ENCODE results near the gene GUCY2D. TPM values are rescaled to one million over a fixed set of nuclear protein-coding genes. Genes with fewer than 3 reads are reported as not detected.
"Not testable (repeated sequence)": the region's sequence is repeated elsewhere in the genome, so short reads cannot be mapped to it uniquely, and the experiment has no call there.

Gene GUCY2D
- not detected for total RNA-seq
- polyA plus RNA-seq, result not detected

DNA sequence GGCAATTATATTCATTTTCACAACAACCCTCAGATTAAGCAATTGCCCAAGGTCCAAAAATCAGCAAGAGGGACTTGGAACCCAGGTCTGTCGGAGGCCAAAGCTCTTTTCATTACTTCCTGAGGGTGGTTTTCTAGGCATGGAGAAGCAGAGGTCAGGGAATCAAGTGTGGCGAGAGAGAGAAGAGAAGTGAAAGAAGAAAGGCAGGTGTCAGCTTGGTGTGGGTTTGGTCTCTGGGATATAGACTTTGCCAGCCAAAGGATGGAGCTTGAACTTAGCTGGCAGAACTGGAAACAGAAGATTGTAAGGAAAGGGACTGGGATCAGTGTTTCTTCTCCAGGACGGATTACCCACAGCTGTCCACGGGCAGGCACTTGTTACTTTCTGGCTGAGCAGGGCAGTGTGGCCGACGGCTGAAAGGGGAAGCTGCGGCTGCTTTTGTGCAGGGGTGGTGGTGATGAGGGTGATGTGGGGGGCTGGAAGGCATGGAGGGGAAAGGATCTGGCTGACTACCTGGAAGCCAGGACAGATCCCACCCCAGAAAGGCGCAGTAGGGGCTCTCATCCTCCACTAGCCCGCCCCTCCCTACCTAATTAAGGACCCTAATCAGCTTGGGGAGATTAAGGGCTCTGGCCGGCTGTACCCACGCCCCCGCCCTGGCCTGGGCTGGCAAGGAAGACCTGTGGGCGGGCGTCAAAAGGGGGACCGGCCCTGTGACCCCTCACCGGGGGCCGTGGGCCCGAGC lies at the start of gene GUCY2D:
Gene GUCY2D, plus strand, starts transcription at position 640 of the 745 bp plus-strand sequence. CDS start 433 bp downstream, outside the sequence.
- DNase-seq (ENCODE audit: extremely low spot score), result no peak
- Histone ChIP-seq H3K36me3 (ENCODE audit: insufficient read depth) (no peaks in the 10 kb centered on the region), H3K4me1 (ENCODE audit: insufficient read depth) (no peaks in the 10 kb centered on the region), H3K27ac (ENCODE audit: low read depth) (no peak within 1 kb of the TSS), H3K4me3 (ENCODE audit: low read depth, low read length) (peak within 1 kb of the TSS; percentile 31)
- 24% methylated on average over 18 of the region's 18 CpGs for WGBS

DNA sequence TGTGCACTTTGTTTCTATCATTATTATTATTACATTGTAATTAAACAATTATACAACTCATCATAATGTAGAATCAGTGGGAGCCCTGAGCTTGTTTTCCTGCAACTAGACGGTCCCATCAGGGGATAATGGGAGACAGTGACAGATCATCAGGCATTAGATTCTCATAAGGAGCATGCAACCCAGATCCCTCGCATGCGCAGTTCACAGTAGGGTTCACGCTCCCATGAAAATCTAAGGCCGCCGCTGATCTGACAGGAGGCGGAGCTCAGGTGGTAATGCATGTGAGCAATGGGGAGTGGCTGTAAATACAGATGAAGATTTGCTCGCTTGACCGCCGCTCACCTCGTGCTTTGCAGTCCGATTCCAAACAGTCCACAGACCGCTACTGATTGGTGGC lies 49.1 kb upstream of the GUCY2D start:
- not testable (repeated sequence) for H3K4me1 ChIP-seq (ENCODE audit: insufficient read depth); H3K36me3 ChIP-seq (ENCODE audit: insufficient read depth); DNase-seq (ENCODE audit: extremely low spot score); H3K27ac ChIP-seq (ENCODE audit: low read depth); H3K4me3 ChIP-seq (ENCODE audit: low read depth, low read length)
- 94% methylated on average over 13 of the region's 13 CpGs for WGBS

DNA sequence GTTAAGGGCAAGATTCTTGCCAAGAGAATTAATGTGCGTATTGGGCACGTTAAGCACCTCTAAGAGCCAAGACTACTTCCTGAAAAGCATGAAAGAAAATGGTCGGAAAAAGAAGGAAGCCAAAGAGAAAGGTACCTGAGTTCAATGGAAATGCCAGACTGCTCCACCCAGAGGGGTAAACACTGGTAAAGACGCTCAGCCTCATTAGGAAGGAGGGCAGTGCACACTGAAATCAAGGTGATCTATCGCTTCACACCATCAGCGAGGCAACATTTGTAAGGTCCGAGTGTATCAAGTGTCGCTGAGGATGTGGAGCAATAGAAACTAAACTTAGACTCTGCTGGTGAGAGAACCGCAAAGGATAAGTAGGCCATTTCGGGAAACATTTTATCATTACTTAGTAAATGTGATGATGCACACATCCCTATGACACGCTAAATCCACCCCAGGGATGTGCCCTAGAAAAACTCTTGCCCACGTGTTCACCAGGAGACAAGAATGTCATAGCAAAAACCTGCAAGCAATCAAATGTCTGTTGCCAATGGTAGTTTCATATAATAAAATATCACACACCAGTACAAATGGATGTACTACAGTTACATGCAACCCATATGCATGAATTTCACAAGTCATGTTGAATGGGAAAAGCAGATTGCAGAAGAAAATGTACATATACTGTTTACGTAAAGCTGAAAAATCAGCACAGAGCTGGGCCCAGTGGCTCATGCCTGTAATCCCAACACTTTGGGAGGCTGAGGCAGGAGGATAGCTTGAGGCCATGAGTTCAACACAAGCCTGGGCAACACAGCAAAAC lies 46.8 kb upstream of the GUCY2D start:
- WGBS, result 60% methylated on average over 13 of the region's 13 CpGs
- H3K27ac ChIP-seq (ENCODE audit: low read depth), result no peak overlapping the region

DNA sequence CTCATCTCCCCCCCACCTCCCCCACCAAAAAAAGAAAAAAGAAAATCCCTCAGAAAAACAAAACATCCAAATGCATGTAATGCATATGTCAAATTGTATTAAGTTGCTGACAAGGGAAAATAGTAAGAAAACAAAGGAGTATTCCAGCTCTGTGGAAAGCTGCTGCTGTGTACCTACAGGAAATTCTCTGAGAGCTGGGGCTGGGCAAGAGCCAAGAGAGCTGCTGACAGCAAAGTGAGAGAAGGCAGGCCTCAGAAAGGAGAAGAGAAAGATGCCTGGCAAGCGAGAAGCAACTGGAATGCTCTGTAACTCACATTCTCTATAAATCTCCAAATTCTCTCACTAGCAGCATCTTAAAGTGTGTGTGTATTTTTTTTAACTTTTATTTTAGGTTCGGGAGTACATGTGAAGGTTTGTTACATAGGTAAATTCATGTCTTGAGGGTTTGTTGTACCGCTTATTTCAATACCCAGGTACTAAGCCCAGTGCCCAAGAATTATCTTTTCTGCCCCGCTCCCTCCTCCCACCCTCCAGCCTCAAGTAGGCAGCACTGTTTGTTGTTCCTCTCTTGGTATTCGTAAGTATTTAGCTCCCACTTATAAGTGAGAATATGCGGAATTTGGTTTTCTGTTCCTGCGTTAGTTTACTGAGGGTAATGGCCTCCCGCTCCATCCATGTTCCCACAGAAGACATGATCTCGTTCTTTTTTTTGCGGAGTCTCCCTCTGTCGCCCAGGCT lies 46.0 kb upstream of the GUCY2D start:
- H3K4me3 ChIP-seq (ENCODE audit: low read depth, low read length), result no peak overlapping the region
- no peak overlapping the region for H3K27ac ChIP-seq (ENCODE audit: low read depth)
- 64% methylated on average over 11 of the region's 11 CpGs for WGBS
- H3K4me1 ChIP-seq (ENCODE audit: insufficient read depth), result no peaks in the 10 kb centered on the region
- H3K36me3 ChIP-seq (ENCODE audit: insufficient read depth), result no peaks in the 10 kb centered on the region
- peak; percentile 29 for DNase-seq (ENCODE audit: extremely low spot score)

More for the DNA sequence above, 46.8 kb upstream of the GUCY2D start:
- Histone ChIP-seq H3K4me3 (ENCODE audit: low read depth, low read length) (no peak overlapping the region), H3K4me1 (ENCODE audit: insufficient read depth) (no peaks in the 10 kb centered on the region), H3K36me3 (ENCODE audit: insufficient read depth) (no peaks in the 10 kb centered on the region)
- no peak for DNase-seq (ENCODE audit: extremely low spot score)

DNA sequence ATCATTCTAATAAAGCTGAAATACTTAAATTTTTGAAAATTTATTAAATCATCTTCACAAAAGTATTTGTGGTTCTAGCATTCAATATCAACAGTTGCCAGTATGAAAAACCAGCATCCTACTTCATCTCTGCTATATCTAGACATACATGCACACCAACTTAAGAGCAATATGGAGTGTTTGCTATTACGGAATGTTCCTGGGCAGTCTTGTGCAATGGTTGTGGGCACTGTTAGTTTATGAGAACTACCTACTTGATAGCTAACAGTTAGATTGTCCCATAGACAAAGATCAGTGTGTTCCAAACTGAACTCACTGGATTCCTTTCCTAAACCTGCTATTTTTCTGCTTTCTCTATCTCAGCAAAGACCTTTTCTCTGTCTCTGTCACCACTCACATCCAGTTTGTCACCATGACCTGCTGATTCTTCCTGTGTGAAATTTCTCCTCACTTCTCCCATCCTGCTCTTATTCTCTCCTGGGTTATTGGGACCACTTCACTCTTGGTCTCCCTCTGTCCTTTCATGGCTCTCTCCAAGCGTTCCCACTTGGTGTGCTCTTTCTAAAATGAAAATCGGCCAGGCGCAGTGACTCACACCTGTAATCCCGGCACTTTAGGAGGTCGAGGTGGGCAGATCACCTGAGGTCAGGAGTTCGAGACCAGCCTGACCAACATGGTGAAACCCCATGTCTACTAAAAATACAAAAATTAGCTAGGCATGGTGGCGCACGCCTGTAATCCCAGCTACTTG lies 42.7 kb upstream of the GUCY2D start:
- WGBS, result 94% methylated on average over 9 of the region's 9 CpGs
- no peak for DNase-seq (ENCODE audit: extremely low spot score)
- H3K27ac ChIP-seq (ENCODE audit: low read depth), result no peak overlapping the region
- H3K36me3 ChIP-seq (ENCODE audit: insufficient read depth), result no peaks in the 10 kb centered on the region
- no peak overlapping the region for H3K4me3 ChIP-seq (ENCODE audit: low read depth, low read length)
- H3K4me1 ChIP-seq (ENCODE audit: insufficient read depth), result no peaks in the 10 kb centered on the region

DNA sequence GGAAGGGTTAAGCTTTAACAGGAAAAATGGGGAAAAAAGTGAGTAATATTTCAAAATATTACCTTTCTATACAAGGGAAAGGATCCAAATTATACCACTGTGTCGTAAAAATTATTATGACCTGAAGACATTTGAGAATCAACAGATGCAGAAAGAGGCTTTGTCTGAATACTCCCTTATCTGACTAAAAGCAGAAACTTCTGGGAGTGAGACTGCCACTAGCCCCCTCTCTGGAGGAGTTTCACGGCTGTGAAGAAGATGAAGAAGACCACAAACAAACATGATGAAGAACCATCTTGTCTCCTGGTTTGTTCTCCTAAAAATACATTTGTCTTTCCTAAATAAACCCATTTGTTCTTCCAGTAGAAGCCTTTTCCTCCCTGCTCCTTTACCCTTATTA lies 41.0 kb upstream of the GUCY2D start:
- DNase-seq (ENCODE audit: extremely low spot score), result no peak
- no peak overlapping the region for H3K4me3 ChIP-seq (ENCODE audit: low read depth, low read length)

DNA sequence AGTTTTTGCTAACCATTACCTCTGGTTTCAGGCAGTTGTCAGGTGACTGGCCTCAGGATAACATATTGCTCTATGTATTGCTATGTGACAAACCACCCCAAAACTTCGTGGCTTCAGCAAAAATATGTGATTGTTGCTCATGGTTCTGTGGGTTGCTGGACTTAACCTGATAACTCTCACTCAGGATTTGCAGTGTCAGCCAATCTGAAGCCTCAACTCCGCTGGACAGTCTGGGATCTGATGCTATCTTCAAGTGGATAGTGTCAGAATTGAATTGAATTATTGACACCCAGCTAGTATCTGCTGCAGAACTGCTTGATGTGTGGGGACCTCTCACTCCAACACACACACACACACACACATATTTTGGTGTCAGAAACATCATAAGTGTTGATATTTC lies 34.7 kb upstream of the GUCY2D start:
- H3K4me1 ChIP-seq (ENCODE audit: insufficient read depth), result no peaks in the 10 kb centered on the region
- H3K36me3 ChIP-seq (ENCODE audit: insufficient read depth), result no peaks in the 10 kb centered on the region
- DNase-seq (ENCODE audit: extremely low spot score), result no peak
- H3K27ac ChIP-seq (ENCODE audit: low read depth), result no peak overlapping the region
- no peak overlapping the region for H3K4me3 ChIP-seq (ENCODE audit: low read depth, low read length)
- 59% methylated on average over 2 of the region's 2 CpGs for WGBS

More for the DNA sequence above, 41.0 kb upstream of the GUCY2D start:
- WGBS, result 17% methylated on average over 2 of the region's 2 CpGs
- no peak overlapping the region for H3K27ac ChIP-seq (ENCODE audit: low read depth)
- no peaks in the 10 kb centered on the region for H3K36me3 ChIP-seq (ENCODE audit: insufficient read depth)
- H3K4me1 ChIP-seq (ENCODE audit: insufficient read depth), result no peaks in the 10 kb centered on the region

DNA sequence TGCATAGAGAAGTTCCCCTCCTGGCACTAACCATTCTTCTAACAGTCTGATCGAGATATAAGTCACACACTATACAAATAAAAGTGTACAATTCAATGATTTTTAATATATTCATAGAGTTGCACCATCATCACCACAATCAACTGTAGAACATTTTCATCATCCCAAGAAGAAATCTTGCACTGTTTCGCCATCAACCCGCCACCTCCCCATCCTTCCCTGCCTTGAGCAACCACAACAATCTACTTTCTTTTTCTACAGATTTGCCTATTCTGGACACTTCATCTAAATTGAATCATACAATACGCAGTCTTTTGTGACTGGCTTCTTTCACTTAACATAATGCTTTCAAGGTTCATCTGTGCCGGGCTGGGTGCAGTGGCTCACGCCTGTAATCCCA lies 33.0 kb upstream of the GUCY2D start:
- Histone ChIP-seq H3K27ac (ENCODE audit: low read depth) (no peak overlapping the region), H3K4me1 (ENCODE audit: insufficient read depth) (no peaks in the 10 kb centered on the region)
- no peak for DNase-seq (ENCODE audit: extremely low spot score)

DNA sequence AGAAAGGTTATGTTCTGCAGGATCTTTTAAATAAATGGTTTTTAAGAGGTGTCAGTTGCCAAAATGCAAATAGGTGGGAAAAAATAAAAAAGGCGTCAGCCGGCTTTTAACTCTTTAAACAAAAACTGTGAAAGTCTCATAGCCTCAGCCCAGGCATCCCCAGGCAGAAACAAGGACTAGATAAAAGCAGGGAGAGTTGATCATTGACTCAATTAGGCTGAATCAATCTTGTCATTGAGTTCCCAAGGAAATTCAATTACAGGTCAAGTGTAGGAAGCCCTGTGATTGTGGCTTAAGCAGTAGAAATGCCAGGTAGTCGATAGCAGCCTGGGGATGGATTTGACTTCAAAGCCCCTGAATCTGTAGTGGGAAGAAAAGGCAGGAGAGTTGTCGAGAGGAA lies 30.8 kb upstream of the GUCY2D start:
- H3K36me3 ChIP-seq (ENCODE audit: insufficient read depth), result no peaks in the 10 kb centered on the region
- no peak overlapping the region for H3K27ac ChIP-seq (ENCODE audit: low read depth)
- no peak overlapping the region for H3K4me3 ChIP-seq (ENCODE audit: low read depth, low read length)
- WGBS, result 76% methylated on average over 4 of the region's 4 CpGs
- DNase-seq (ENCODE audit: extremely low spot score), result no peak
- no peaks in the 10 kb centered on the region for H3K4me1 ChIP-seq (ENCODE audit: insufficient read depth)

More for the DNA sequence above, 33.0 kb upstream of the GUCY2D start:
- WGBS, result 88% methylated on average over 6 of the region's 6 CpGs
- Histone ChIP-seq H3K36me3 (ENCODE audit: insufficient read depth) (no peaks in the 10 kb centered on the region), H3K4me3 (ENCODE audit: low read depth, low read length) (no peak overlapping the region)

DNA sequence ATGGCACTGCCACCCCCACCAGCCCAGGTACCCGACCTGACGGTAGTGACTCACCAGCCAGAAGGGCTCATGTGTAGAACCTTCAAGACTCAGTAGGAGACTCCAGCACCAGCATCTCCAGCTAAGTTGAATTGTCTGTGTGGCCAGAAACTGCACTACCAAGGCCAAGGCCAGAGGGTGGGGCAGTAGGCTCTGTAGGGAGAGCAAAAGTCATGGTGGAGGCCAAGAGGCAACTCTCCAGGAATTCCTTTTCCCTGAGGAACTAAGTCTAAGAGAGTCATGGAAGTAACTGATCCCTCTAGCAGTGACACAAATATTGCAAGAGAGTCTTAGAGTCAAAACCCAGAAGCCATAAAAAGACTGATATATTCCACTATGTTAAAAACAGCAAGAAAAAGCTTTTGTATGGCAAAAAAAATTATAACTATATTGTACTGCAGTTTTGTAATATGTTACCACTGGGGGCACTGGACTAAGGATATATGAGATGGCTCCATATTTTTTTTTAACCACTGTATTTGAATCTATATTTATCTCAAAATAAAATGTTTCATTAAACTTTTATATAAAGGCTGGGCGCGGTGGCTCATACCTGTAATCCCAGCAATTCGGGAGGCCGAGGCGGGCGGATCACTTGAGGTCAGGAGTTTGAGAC lies 30.2 kb upstream of the GUCY2D start:
- H3K36me3 ChIP-seq (ENCODE audit: insufficient read depth), result no peaks in the 10 kb centered on the region
- 96% methylated on average over 8 of the region's 8 CpGs for WGBS
- H3K27ac ChIP-seq (ENCODE audit: low read depth), result no peak overlapping the region
- DNase-seq (ENCODE audit: extremely low spot score), result no peak
- H3K4me3 ChIP-seq (ENCODE audit: low read depth, low read length), result no peak overlapping the region
- no peaks in the 10 kb centered on the region for H3K4me1 ChIP-seq (ENCODE audit: insufficient read depth)

DNA sequence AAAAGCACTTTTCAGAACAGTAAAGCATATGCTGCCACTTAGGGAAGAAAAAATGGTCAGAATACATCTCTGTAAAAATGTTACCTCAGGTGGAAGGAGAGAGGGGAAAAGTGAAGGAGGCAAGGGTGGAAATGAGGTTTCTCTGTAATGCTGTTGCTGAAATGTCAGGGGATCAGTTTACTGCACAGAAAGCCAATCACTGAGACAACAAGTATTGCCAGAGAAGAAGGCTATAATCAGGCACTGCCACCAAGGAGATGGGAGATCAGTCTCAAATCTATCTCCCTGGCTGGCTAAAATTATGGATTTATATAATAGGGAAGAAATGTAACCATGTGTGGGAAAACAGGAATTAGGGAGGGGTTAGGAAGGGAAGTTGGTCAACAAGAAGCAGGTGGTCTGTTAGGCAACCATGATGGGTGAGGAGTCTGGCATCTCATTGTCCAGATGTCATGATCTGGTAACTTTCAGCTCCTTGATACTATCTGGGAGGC lies 27.7 kb upstream of the GUCY2D start:
- no peaks in the 10 kb centered on the region for H3K4me1 ChIP-seq (ENCODE audit: insufficient read depth)
- no peak for DNase-seq (ENCODE audit: extremely low spot score)
- H3K4me3 ChIP-seq (ENCODE audit: low read depth, low read length), result no peak overlapping the region
- H3K27ac ChIP-seq (ENCODE audit: low read depth), result no peak overlapping the region
- no peaks in the 10 kb centered on the region for H3K36me3 ChIP-seq (ENCODE audit: insufficient read depth)

DNA sequence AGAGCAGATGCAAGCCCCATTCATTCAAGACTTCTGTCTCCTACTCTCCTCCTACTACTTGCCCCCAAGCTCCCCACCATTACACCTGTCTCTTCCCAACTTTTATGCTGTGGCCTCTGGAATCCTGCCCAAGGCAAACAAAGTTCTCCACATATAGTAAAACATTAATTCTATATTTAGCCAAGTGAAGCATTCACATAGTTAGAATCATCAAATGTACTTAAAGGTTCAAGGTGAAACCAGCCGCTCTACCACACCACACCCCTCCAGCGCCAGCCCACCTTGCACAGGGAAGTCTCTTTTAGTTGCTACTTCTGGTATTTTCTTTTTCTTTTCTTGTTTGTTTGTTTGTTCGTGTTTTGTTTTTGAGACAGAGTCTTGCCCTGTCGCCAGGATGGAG lies 25.4 kb upstream of the GUCY2D start:
- DNase-seq (ENCODE audit: extremely low spot score), result no peak
- 89% methylated on average over 4 of the region's 4 CpGs for WGBS
- Histone ChIP-seq H3K4me3 (ENCODE audit: low read depth, low read length) (no peak overlapping the region), H3K4me1 (ENCODE audit: insufficient read depth) (no peaks in the 10 kb centered on the region), H3K27ac (ENCODE audit: low read depth) (no peak overlapping the region), H3K36me3 (ENCODE audit: insufficient read depth) (no peaks in the 10 kb centered on the region)
